Measurements from ENCODE around the gene RRAS2.

DNA sequence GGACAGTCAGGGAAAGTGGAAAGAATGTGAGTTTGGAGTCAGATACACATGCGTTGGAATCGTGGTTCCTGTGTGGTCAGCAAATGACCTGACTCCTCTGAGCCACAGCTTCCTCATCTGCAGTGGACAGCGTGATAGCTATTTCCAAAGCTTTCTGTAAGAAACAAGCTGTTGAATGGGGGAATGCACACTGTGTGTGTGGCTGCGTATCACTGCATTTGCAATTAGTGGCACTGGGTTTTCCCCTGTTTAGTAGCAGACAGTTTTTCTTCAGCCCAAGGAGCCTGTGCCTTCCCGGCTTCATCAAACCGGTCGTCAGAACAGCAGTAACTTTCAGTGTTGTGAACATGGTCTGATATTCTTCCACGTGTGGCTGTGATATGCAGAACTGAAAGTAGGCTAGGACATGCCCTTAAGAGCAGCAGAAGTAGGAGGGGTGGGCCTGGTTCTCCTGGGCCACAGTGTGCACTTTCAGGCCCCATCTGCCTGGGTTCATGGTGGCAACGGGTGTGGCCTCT is 121.5 kb downstream of the RRAS2 start:
- no peak for TF ChIP-seq POLR2AphosphoS5 (IDR thresholded peaks at IDR 0.05)
- TF ChIP-seq, protein P1, sequence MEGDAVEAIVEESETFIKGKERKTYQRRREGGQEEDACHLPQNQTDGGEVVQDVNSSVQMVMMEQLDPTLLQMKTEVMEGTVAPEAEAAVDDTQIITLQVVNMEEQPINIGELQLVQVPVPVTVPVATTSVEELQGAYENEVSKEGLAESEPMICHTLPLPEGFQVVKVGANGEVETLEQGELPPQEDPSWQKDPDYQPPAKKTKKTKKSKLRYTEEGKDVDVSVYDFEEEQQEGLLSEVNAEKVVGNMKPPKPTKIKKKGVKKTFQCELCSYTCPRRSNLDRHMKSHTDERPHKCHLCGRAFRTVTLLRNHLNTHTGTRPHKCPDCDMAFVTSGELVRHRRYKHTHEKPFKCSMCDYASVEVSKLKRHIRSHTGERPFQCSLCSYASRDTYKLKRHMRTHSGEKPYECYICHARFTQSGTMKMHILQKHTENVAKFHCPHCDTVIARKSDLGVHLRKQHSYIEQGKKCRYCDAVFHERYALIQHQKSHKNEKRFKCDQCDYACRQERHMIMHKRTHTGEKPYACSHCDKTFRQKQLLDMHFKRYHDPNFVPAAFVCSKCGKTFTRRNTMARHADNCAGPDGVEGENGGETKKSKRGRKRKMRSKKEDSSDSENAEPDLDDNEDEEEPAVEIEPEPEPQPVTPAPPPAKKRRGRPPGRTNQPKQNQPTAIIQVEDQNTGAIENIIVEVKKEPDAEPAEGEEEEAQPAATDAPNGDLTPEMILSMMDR (IDR thresholded peaks at IDR 0.05): no peak
